Tibial nerve (tissue), 3 donors: ENCODE results near the gene WDFY3.

Experiments
- CTCF ChIP-seq, 5 experiments: fragments of 200-600 bp in 3 of 5; fragments of 450-650 bp in 2 of 5; sonication (generic) in 3 of 5; IDR thresholded peaks; one replicate each; pipeline ENCODE4 v1.5.1; 2016 to 2019; ENCODE audit warnings: antibody characterized with exemption in 5 of 5, mild to moderate bottlenecking in 3 of 5, moderate library complexity in 2 of 5
- POLR2A ChIP-seq, 2 donors: fragments of 450-650 bp; IDR thresholded peaks; one replicate each; pipeline ENCODE4 v1.6.1; 2017; ENCODE audit warnings: antibody characterized with exemption in 2 of 2, mild to moderate bottlenecking in 2 of 2, moderate library complexity in 2 of 2

GRCh38 chr4:84799318-84799717, 167.2 kb downstream of the WDFY3 start:
- no peak for TF ChIP-seq CTCF (IDR thresholded peaks at IDR 0.05)
- TF ChIP-seq POLR2A (IDR thresholded peaks at IDR 0.05) = no peak
